ENCODE measurements around the gene VBP1.

- no peak for TF ChIP-seq CTCF (conservative IDR thresholded peaks at IDR 0.05; ENCODE audit: low read depth, low read length)
- no peak for TF ChIP-seq EZH2phosphoT487 (IDR thresholded peaks at IDR 0.05; ENCODE audit: borderline replicate concordance, low read length)
Measured at GRCh38 chrX:155235891-155236290, 19.6 kb downstream of the VBP1 start.

Data from PC-3 (cell line).